Measurements from ENCODE around the gene CC2D2A.
"Not testable (repeated sequence)": the region's sequence is repeated elsewhere in the genome, so short reads cannot be mapped to it uniquely, and the experiment has no call there.

Gene CC2D2A

GRCh38 chr4:15516494-15516893, 46.8 kb downstream of the CC2D2A start:
- no peak for DNase-seq (ENCODE audit: low spot score)

- not testable (repeated sequence) for DNase-seq (ENCODE audit: low spot score)
Observed at GRCh38 chr4:15517681-15518080, 48.0 kb downstream of the CC2D2A start.

GRCh38 chr4:15521442-15522039, 51.9 kb downstream of the CC2D2A start:
- no peak for DNase-seq (ENCODE audit: low spot score)

- no peak for DNase-seq (ENCODE audit: low spot score)
Observed at GRCh38 chr4:15525080-15525479, 55.4 kb downstream of the CC2D2A start.

GRCh38 chr4:15526924-15527592, 57.4 kb downstream of the CC2D2A start:
- DNase-seq (ENCODE audit: low spot score) = no peak

GRCh38 chr4:15531792-15532191, 62.1 kb downstream of the CC2D2A start:
- no peak for DNase-seq (ENCODE audit: low spot score)

GRCh38 chr4:15533817-15534216, 64.1 kb downstream of the CC2D2A start:
- DNase-seq (ENCODE audit: low spot score) = no peak

- no peak for DNase-seq (ENCODE audit: low spot score)
Observed at GRCh38 chr4:15535599-15535998, 65.9 kb downstream of the CC2D2A start.

GRCh38 chr4:15536552-15537499, 67.1 kb downstream of the CC2D2A start:
- DNase-seq (ENCODE audit: low spot score) = no peak

- no peak for DNase-seq (ENCODE audit: low spot score)
Observed at GRCh38 chr4:15541941-15542340, 72.3 kb downstream of the CC2D2A start.

GRCh38 chr4:15542760-15543159, 73.1 kb downstream of the CC2D2A start:
- DNase-seq (ENCODE audit: low spot score) = no peak

GRCh38 chr4:15543537-15544247, 74.0 kb downstream of the CC2D2A start:
- DNase-seq (ENCODE audit: low spot score) = no peak

GRCh38 chr4:15544248-15544729, 74.6 kb downstream of the CC2D2A start:
- DNase-seq (ENCODE audit: low spot score) = no peak

GRCh38 chr4:15545371-15545770, 75.7 kb downstream of the CC2D2A start:
- no peak for DNase-seq (ENCODE audit: low spot score)

- DNase-seq (ENCODE audit: low spot score) = no peak
Observed at GRCh38 chr4:15547392-15547791, 77.7 kb downstream of the CC2D2A start.

GRCh38 chr4:15550491-15550890, 80.8 kb downstream of the CC2D2A start:
- DNase-seq (ENCODE audit: low spot score) = no peak

GRCh38 chr4:15551740-15552446, 82.2 kb downstream of the CC2D2A start:
- no peak for DNase-seq (ENCODE audit: low spot score)

GRCh38 chr4:15552557-15553362, 83.1 kb downstream of the CC2D2A start:
- no peak for DNase-seq (ENCODE audit: low spot score)

- DNase-seq (ENCODE audit: low spot score) = no peak
Observed at GRCh38 chr4:15556511-15557092, 86.9 kb downstream of the CC2D2A start.

Measured in activated CD4-positive, alpha-beta T cell treated with anti-CD3 and anti-CD28 coated beads, Interleukin-2, Interleukin-4, amounts not matched to agents 100 ng/mL and 50 ng/mL, durations not matched to agents 16 hours and 8 hours (primary cell).